HG03439 (cell line): ENCODE results near the gene EPHB4.
"Not testable (repeated sequence)": the region's sequence is repeated elsewhere in the genome, so short reads cannot be mapped to it uniquely, and the experiment has no call there.

Experiments used
- ATAC-seq: cut with Tn5 transposase; IDR thresholded peaks from one replicate; pipeline ENCODE4 v1.9.1; 2021; ENCODE audit warnings: mild to moderate bottlenecking, moderate library complexity; ENCODE audit not compliant: unreplicated experiment

The EPHB4 gene

DNA sequence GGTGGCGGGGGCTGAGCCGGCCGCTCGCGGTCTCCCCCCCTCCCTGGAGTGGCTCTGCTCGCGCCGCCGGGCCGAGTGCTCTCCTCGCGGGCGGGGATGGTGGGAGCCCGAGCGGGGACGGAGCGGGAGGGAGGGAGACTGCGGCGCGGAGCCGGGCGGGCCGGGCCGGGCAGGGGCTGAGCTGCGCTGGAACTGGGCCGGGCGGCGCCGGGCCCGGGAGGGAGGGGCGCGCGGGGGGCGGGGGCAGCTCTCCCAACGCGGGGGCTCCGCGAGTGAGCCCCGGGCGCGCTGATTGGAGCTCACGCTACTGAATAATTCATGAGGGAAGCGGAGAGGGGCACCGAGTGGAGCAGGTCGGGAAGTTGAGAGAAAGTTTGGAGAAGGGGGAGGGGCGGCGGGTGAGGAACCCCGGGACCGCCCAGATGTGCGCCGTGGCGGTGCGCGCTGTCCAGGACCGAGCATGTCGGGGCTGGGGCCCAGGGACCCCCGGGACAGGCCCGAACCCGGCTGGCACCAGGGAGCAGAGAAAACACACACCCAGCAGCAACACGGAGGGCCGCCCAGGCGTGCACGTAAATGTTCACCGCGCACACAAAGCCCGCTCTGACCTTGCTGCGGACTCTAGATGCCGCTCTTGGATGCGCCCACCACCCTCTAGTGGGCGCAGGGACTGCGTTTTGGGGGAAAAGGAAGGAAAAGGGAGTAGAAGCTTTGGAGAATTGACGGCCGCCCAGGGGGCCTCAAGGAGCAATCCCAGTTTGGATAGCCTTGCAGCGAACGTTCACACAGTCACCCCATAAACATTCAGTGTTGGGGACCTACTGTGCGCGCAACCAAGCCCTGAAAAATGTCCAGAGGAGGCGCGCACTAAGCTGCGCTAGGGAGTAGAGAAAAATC is at the start of gene EPHB4:
Gene EPHB4, minus strand, starts transcription at position 194 of the 897 bp plus-strand sequence. CDS start 493 bp downstream, outside the sequence.
- ATAC-seq = no peak

DNA sequence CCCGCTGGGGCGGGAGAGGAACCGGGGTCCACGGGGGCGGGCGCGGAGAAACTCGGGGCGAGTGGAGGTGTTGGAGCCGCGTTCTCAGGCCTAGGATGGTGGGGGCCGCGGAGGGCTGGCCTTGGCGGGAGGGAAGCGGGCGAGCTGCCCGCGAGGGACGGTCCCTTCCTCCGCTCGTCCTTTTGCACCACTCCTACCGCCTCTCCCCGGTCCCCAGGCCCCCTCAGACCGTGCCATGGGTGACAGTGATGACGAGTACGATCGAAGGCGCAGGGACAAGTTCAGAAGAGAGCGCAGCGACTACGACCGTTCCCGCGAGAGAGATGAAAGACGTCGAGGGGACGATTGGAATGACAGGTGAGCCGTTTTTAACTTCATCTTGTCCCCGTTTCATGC is 48.0 kb upstream of the EPHB4 start:
- ATAC-seq = peak; percentile 25

DNA sequence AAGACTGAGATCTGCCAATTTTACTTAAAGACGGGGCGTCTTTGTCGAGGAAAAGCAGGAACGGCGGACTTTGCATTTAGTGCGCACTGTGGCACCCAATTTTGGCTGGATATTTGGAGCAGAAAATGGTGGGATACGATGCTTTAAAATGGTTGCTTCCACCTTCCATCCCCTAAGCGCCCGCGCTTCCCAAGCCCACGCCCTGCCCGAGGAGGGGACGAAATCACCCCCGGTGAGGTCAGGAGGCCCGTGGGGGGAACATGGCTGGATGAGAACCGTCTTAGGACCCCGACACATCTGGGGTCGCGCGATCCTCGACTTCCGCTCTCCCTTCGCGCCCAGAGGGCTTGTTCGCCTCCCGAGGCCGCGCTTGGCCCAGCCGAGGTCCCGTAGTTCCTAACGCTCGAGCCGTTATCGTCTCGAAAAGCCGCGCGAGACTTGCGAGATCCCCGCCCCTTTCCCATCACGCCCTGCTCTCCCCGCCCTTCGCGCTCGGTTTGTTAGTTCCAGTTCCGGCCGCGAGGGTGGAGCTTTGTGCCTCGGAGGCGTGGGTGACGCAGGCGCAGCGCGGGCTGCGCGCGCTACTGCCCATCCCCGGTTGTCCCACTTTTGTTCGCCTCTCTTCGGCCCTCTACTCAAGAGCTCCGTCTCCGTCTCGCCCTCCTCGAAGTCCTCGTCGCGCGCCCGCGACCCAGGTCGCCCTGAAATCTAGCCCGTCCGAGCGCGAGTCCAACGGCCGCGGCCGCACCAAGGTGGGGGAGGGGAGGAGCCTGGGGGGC is 47.4 kb upstream of the EPHB4 start, which contains the start of gene SRRT:
Gene SRRT, plus strand, starts transcription at position 527 of the 779 bp plus-strand sequence. CDS start 488 bp downstream, outside the sequence.
- peak; percentile 85 for ATAC-seq

DNA sequence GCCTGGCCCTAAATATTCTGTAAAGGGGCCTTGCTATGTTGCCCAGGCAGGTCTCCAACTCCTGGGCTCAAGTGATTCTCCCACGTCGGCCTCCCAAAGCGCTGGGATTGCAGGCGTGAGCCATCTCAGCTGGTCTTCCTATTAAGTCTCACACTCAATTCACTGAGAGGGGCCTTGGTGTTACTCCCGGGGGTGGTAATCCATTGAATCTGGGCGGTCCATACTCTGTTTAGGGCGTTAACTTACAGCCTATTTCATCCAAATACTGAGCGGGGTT is 46.9 kb upstream of the EPHB4 start:
- no peak for ATAC-seq

DNA sequence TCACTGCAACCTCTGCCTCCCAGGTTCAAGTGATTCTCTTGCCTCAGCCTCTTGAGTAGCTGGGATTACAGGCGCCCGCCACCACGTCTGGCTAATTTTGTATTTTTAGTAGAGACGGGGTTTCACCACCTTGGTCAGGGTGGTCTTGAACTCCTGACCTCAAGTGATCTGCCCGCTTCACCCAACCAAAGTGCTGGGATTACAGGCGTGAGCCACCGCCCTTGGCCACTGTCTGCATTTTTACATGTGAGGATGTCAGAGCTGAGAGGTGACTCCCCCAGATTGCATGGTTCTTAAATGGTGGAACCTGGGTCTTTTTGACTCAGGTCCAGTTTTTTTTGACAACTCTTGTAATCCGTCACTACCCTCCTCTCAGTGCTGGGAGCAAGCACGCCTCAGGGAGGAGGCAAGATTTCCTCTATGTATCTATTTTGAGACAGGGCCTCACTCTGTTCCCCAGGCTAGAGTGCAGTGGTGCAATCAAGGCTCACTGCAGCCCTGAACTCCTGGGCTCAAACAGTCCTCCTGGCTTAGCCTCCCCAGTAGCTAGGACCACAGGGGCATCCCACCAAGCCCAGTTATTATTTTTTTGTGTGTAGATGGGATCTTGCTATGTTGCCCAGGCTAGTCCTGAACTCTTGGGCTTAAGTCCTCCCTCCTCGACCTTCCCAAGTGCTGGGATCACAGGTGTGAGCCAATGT is 46.4 kb upstream of the EPHB4 start:
- ATAC-seq = no peak

DNA sequence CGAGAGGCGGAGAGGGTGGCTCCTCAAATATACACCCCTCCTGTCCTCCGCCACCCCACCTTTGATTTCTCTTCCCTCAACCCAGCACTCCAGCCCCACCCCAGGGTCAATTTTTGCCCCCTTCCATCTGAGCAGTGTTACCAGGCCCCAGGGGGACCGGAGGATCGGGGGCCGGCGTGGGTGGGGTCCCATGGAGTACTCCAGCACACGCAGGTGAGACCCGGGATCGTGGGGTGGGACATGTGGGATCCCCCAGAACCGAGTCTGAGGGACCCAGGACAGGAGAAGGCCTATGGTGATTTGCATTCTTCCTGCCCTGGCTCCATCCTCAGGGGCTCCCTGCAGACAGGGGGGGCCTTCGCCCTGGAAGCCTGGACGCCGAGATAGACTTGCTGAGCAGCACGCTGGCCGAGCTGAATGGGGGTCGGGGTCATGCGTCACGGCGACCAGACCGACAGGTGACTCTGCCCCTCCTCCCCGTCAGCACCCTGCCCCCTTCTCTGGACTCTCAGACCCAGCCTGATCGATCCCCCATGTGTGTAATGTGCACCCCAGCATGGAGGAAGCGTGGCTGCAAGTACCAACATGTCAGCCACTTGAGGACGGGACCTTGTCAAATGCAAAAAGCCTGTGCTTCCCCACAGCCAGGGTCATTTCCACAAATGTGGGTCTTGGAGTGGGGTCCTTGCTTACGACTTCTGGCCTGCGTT is 40.6 kb upstream of the EPHB4 start:
- ATAC-seq = no peak

DNA sequence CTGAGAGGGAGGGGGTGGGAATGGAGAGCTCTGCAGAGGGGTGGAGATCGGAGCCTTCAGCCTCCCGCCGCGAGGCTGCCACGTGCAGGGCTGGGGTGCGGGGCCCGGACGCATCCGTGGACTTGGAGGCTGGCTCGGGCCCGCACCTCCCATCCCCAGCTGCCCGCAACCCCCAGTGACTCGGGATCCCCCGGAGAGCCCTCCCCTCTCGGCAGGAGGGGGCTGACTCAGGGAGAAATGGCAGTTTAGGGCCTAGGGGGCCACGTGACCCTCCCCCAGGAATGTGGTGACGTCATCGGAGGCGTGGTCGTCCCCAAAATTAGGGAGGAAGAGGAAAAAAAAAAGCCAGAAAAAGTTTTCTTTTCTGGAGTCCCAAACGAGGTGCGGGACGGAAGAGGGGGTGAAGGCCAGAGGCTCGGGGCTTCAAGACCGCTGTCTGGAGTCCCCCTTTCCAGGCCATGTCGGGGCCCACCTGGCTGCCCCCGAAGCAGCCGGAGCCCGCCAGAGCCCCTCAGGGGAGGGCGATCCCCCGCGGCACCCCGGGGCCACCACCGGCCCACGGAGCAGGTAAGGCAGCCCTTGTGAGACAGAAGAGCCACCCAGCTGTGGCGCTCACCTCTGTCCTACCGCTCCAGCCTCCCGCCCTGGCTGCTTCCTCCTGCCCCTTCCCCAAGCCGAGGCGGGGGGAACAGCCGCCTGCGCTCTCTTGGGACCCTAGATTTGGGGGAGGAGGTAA is 39.9 kb upstream of the EPHB4 start, which contains the start of gene TRIP6:
Gene TRIP6, plus strand, starts transcription at position 348 of the 736 bp plus-strand sequence. Its CDS starts 111 bp downstream, at position 459.
- no peak for ATAC-seq

DNA sequence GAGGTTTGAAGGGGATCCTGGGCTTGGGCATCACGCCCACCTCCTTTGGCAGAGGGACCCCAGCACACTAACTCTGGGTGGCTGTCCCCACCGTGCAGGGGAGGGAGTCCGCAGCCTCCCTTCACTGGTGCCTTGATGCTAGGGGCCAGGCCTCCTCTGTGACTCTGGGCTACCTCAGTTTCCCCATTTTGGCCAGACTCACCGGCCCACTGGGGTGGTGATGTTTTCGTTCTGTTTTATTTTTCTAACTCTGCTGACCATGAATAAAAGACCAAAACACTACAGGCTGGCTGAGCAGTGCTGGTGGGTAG is 39.4 kb upstream of the EPHB4 start:
- no peak for ATAC-seq

DNA sequence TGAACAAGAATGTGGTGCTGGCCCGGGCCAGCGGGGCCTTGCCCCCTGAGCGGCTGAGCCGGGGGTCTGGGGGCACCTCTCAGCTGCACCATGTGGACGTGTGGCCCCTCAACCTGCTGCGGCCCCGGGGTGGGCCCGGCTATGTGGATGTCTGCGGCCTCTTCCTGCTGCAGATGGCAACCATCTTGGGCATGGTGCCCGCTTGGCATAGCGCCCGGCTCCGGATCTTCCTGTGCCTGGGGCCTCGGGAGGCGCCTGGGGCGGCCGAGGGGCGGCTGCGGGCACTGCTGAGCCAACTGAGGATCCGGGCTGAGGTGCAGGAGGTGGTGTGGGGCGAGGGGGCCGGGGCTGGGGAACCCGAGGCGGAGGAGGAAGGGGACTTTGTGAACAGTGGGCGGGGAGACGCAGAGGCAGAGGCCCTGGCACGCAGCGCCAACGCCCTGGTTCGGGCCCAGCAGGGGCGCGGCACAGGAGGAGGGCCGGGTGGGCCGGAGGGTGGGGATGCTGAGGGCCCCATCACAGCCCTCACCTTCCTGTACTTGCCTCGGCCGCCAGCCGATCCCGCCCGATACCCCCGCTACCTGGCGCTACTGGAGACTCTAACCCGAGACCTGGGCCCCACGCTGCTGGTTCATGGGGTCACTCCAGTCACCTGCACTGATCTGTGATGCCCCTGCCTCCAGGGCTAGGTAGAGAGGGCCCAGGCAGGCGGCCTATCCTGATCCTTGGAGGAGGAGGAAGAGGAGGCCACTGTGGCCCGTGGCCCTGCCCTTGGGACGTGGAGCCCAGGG is 38.8 kb upstream of the EPHB4 start:
- ATAC-seq = no peak

DNA sequence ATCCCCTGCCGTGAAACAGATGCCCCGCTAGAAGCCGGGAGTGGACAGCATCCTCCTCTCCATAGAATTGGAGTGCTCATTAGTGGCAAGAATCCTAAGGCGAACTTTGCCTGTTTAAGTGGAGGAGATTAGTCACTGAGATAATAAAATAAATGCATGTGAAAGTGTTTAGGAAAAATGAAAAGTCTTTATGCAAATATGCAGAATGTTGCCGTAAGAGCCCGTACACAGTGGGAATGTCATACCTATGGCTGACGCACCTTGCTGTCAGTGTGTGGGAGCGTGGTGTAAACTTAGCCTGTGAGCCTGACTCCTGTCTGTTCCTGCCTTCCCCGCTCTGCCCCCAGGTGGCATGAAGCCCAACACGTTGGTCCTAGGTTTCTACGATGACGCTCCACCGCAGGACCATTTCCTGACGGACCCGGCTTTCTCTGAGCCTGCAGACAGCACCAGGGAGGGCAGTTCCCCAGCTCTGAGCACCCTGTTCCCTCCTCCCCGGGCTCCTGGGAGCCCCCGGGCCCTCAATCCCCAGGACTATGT is 38.1 kb upstream of the EPHB4 start:
- no peak for ATAC-seq

DNA sequence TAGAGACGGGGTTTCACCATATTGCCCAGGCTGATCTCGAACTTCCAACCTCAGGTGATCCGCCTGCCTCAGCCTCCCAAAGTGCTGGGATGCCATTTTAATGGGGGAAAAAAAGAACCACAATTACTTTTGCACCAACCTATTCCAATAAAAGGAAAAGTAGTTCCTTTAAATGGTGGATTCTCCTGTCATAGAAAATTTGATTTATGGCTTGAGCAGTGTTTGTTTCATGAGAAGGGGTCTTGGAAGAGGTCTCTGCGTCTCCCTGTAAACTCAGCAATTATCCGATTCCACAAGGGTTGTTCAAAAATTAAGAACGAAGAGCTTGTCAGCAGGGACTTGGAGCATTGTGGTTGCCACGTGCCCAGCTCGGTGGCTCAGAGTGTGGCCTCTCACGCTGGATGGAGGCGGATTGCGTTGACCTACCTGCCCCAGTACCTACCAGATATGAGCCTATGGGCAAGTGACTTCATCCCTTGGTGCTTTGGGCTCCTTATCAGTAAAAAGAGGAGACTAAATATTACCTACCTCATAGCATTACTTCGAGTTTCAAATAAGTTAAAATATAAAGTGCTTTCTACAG is 37.0 kb upstream of the EPHB4 start:
- no peak for ATAC-seq

DNA sequence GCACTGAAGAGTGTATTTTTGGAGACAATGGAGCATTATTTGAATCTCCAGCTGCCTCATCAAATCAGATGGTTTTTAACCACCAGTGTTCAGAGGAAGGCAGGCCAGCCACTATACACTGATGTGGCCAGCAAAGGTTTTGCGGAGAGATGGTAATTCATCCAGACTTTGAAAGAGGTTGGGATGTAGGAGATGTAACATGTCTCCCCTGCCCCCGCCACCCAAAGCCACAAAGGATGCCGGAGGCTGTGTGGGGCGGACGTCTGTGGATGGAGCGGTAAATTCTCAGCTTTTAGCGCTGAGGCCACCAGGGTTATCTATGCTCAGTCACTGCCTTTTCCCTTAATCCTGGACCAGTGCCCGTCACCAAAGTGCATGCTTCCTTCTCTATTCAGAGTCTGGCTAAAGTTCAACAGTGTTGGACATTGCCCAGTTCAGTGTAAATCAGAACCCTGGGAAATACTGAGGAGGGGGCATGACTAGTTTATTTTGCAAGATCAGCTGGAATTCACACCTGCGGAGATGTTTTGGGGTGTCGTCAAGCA is 36.2 kb upstream of the EPHB4 start:
- ATAC-seq = no peak

DNA sequence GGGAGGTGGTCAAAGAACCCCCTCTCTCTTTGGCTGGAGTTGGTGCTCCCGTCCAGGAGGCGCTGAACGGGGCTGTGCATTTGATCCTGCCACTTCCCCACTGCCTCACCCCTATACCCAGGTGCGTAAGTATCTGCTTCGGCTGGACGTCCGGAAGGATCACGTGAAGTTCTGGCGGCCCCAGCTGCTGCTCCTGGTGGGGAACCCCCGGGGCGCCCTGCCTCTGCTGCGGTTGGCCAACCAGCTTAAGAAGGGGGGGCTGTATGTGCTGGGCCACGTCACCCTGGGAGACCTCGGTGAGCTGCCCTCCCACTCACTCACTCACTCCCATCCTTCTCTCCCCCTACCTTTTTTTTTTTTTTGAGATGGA is 34.3 kb upstream of the EPHB4 start:
- no peak for ATAC-seq

DNA sequence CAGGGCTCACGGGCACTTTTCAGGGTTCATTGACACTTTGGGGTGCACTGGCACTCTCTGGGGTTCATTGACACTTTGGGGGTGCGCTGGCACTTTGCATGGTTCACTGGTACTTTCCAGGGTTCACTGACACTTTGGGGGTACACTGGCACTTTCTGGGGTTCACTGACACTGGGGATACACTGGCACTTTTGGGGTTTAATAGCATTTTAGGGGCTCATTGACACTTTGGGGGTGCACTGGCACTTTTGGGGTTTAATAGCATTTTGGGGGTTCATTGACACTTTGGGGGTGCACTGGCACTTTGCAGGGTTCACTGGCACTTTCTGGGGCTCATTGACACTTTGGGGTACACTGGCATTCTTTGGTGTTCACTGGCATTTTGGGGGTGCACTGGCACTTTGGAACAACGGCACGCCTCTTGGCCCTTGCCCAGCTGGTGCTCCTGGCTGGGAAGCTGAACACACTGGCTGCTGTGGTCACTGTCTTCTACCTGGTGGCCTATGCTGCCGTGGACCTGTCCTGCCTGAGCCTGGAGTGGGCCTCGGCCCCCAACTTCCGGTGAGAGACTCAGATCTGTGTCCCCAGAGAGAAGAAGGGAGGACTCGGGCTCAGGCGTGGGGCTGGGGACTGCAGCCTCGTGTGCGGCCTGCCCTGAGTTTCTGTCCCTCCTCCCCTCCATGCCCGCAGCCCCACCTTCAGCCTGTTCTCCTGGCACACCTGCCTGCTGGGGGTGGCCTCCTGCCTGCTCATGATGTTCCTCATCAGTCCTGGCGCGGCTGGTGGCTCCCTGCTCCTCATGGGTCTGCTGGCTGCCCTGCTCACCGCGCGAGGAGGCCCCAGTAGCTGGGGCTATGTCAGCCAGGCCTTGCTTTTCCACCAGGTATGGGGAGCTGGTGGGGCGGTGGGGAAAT is 33.6 kb upstream of the EPHB4 start:
- no peak for ATAC-seq

DNA sequence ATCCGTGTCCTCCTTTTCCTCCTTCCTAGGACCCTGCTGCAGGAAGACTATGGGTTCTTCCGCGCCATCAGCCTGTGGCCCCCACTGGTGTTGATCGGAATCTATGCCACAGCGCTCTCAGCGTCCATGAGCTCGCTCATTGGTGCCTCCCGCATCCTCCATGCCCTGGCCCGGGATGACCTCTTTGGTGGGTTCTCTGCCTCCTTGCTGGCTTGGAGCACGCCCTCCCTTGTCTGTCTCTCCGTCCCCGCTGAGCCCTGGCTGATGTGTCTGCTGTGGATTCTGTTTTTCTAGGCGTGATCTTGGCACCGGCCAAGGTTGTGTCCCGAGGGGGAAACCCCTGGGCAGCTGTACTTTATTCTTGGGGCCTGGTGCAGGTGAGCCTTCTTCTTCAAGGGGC is 32.5 kb upstream of the EPHB4 start:
- no peak for ATAC-seq

DNA sequence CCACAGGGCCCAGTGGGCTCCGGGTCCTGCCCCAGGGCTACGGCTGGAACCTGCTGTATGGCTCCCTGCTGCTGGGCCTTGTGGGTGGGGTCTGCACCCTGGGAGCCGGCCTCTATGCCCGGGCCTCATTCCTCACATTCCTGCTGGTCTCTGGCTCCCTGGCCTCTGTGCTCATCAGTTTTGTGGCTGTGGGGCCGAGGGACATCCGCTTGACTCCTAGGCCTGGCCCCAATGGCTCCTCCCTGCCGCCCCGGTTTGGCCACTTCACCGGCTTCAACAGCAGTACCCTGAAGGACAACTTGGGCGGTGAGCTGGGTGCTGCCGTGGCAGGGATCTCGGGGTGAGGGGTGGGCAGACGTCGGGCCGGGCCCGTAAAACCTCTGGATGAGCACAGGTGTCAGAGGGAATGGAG is 29.6 kb upstream of the EPHB4 start:
- ATAC-seq = no peak

DNA sequence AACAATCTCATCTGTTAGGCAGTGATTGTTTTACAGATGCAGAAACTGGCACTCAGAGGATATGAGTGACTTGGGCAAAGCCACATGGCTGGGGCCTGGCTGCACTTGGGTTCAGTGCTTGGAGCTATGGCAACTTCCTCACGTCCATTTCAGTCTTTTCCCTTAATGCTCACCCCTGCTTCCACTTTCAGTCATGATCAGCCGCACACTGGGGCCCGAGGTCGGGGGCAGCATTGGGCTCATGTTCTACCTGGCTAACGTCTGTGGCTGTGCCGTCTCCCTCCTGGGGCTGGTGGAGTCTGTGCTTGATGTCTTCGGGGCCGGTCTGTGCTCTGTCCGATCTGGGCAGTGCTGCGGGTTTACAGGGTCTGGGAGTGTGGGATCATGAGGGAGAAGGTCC is 28.2 kb upstream of the EPHB4 start:
- no peak for ATAC-seq

DNA sequence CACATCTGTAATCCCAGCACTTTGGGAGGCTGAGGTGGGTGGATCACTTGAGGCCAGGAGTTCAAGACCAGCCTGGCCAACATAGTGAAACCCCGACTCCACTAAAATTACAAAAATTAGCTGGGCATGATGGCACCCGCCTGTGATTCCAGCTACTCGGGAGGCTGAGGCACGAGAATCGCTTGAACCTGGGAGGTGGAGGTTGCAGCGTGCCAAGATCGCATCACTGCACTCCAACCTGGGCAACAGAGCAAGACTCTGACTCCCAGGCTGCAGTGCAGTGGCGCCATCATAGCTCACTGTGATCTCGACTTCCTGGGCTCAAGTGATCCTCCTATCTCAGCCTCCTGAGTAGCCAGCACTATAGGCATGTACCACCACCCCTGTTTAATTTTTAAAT is 27.6 kb upstream of the EPHB4 start:
- ATAC-seq = not testable (repeated sequence)
